ENCODE measurements around the gene CEACAM3.

- TF ChIP-seq CTCF (conservative IDR thresholded peaks at IDR 0.05 in 1 of 2, IDR thresholded peaks at IDR 0.05 in 1 of 2; ENCODE audit: low read depth in 1 of 2, low read length in 2 of 2), result no peak
- no peak for TF ChIP-seq EZH2 (IDR thresholded peaks at IDR 0.05; ENCODE audit: low read length, missing control alignments)
Measured at GRCh38 chr19:41808663-41809566, 12.5 kb downstream of the CEACAM3 start.
